Panc1 (cell line): ENCODE results near the gene CELA1.

Experiments used
- CTCF ChIP-seq: fragments of 450-650 bp; IDR thresholded peaks from 2 replicates; pipeline ENCODE4 v1.5.1; 2017; ENCODE audit warnings: mild to moderate bottlenecking
- TCF7L2 ChIP-seq: IDR thresholded peaks from 2 replicates; pipeline ENCODE4 v1.6.1; 2011; ENCODE audit warnings: mild to moderate bottlenecking, low read depth, low read length, inconsistent platforms

- TF ChIP-seq CTCF (no peak), TCF7L2 (no peak)
Observed at GRCh38 chr12:51379571-51379970, 33.1 kb upstream of the CELA1 start.
